ENCODE measurements around the gene BAIAP2.
"Not testable (repeated sequence)": the region's sequence is repeated elsewhere in the genome, so short reads cannot be mapped to it uniquely, and the experiment has no call there.

Gene BAIAP2

DNA sequence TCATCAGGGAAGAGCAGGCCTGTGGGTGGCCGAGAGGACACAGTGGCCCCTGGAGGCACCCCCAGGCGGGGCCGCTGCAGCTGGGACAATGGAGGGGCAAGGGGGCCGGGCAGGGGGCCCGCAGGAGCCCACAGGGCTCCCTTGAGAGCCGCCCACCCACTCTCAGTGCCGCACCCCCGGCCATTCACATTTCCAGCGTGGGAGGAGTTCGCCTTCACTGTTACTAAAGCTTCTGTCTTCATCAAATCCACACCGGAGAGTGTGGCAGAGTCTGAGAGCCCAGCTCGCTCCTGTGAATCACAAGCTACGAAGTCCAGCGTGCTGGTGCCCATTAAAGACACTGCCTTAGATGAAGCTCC, 109.5 kb downstream of the BAIAP2 start:
- DNase-seq: no peak

DNA sequence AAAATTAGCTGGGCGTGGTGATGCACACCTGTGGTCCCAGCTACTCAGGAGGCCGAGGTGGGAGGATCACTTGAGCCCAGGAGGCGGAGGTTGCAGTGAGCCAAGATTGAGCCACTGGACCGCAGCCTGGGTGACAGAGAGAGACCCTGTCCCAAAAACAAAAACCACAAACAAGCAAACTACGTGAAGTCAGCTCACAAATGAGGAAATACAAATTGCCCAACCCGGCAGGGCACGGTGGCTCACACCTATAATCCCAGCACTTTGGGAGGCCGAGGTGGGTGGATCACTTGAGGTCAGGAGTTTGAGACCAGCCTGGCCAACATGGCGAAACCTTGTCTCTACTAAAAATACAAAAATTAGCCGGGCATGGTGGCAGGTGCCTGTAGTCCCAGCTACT, 111.3 kb downstream of the BAIAP2 start:
- DNase-seq: not testable (repeated sequence)

- no peak for DNase-seq
Observed at GRCh38 chr17:81147701-81148100, 112.8 kb downstream of the BAIAP2 start.

DNA sequence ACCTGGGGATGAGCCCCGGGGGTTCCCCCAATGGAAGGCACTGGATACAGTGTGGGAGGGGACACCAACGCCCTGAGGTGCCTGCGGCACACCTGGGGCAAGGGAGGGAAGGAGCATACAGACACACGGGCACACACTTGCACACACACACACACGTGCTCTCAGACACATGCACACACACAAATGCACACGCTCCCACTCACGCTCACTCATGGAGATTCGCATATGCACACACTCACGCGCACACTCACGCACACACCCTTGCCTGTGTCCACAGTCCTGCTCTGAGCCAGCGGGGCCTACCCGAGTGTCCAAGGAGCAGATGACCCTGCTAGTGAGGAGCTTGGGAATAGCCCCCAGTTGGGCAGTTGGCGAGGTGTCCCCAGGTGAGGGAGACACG, 113.6 kb downstream of the BAIAP2 start:
- no peak for DNase-seq

- DNase-seq: no peak
Observed at GRCh38 chr17:81148986-81149533, 114.1 kb downstream of the BAIAP2 start.

- DNase-seq: no peak
Observed at GRCh38 chr17:81150377-81151077, 115.6 kb downstream of the BAIAP2 start.

DNA sequence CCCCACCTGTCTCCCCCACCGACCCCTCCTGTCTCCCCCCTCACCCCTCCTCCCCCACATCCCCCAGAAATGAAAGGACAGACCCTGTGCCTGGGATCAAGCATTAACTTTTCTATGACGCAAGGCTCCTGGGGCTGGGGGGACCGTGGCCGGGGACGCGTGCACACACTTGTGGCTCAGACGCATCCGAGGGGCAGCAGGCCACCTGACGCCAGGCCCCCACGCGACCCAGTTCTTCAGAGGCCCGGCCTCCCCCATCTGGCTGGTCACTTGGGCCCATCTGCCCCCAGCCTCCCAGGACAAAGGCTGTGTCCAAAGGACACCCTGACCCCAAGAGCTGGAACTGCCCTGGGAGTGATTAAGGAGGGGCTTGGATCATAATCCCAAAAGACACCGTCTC, 116.3 kb downstream of the BAIAP2 start:
- DNase-seq: no peak

- DNase-seq: no peak
Observed at GRCh38 chr17:81152288-81152828, 117.4 kb downstream of the BAIAP2 start.

- DNase-seq: no peak
Observed at GRCh38 chr17:81153340-81153803, 118.4 kb downstream of the BAIAP2 start.

DNA sequence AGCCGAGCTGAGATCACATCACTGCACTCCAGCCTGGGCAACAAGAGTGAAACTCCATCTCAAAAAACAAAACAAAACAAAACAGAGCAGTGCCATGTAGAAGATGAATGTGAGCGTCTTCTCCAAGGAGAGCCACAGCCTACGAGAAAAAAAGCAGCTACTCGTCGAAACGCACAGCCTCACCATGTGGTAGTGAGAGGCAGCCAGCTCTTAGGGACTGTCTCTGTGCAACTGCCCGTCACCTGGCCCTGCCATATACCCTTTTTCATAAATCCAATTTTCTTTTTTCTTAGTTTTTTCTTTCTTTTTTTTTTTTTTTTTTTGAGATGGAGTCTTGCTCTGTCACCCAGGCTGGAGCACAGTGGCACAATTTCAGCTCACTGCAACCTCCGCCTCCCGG, 119.1 kb downstream of the BAIAP2 start:
- not testable (repeated sequence) for DNase-seq

- no peak for DNase-seq
Observed at GRCh38 chr17:81154961-81155360, 120.0 kb downstream of the BAIAP2 start.

- DNase-seq: no peak
Observed at GRCh38 chr17:81156866-81157805, 122.2 kb downstream of the BAIAP2 start.

- no peak for DNase-seq
Observed at GRCh38 chr17:81157848-81158687, 123.1 kb downstream of the BAIAP2 start.

- no peak for DNase-seq
Observed at GRCh38 chr17:81158688-81159590, 124.0 kb downstream of the BAIAP2 start.

- no peak for DNase-seq
Observed at GRCh38 chr17:81159611-81160265, 124.8 kb downstream of the BAIAP2 start.

- no peak for DNase-seq
Observed at GRCh38 chr17:81160306-81160705, 125.4 kb downstream of the BAIAP2 start.

- no peak for DNase-seq
Observed at GRCh38 chr17:81160747-81161453, 125.9 kb downstream of the BAIAP2 start.

- no peak for DNase-seq
Observed at GRCh38 chr17:81161536-81161935, 126.6 kb downstream of the BAIAP2 start.

DNA sequence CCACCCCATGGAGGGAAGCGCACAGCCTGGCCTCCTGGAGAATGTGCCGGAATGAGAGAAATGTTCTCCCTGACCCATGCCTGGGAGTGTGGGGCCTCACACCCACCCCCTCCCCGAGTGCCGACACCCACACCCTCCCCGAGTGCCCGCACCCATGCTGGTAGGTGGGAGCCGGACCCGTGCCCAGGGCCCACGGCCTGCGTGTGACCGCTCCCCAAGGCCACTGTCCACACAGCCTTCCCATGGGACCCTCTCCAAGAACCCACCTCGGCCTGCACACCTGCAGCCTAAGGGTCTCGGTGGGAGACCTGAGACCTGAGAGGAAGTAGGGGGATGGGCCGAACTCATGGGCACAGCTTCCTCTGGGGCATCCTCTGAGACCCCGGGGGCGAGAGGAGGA, 127.0 kb downstream of the BAIAP2 start:
- no peak for DNase-seq

- DNase-seq: no peak
Observed at GRCh38 chr17:81162491-81162890, 127.5 kb downstream of the BAIAP2 start.
